H4 (cell line): ENCODE results near the gene GLT6D1. TPM values are rescaled to one million over a fixed set of nuclear protein-coding genes. Genes with fewer than 3 reads are reported as not detected.

Source experiments
- DNase-seq: peaks from one replicate; pipeline ENCODE4 v3.0.0-alpha.2; 2015; ENCODE audit warnings: low spot score
- total RNA-seq: library from RNA; depleted of rRNA; stranded (reverse); fragments of >200 nt; shearing (Covaris generic); gene quantifications from 2 replicates; pipeline ENCODE4 v1.2.3, GENCODE V29; 2014

GLT6D1 gene
- total RNA-seq, 1 experiment from 2014 or later = not detected

GRCh38 chr9:135608294-135608998 lies 30.9 kb downstream of the GLT6D1 start:
- no peak for DNase-seq

- DNase-seq = no peak
These were observed 31.7 kb downstream of the GLT6D1 start for GRCh38 chr9:135607401-135608293.

- no peak for DNase-seq
These were observed 32.5 kb downstream of the GLT6D1 start for GRCh38 chr9:135606885-135607259.

GRCh38 chr9:135605238-135605781 lies 34.0 kb downstream of the GLT6D1 start:
- DNase-seq = no peak

- DNase-seq = no peak
These were observed 34.7 kb downstream of the GLT6D1 start for GRCh38 chr9:135604437-135605237.

GRCh38 chr9:135602789-135603481 lies 36.4 kb downstream of the GLT6D1 start:
- DNase-seq = no peak

- no peak for DNase-seq
These were observed 37.4 kb downstream of the GLT6D1 start for GRCh38 chr9:135601988-135602387.

GRCh38 chr9:135600296-135600817 lies 39.0 kb downstream of the GLT6D1 start:
- no peak for DNase-seq

- DNase-seq = no peak
These were observed 43.1 kb downstream of the GLT6D1 start for GRCh38 chr9:135596211-135596610.

- no peak for DNase-seq
These were observed 46.7 kb downstream of the GLT6D1 start for GRCh38 chr9:135592625-135593024.

- DNase-seq = no peak
These were observed 47.1 kb downstream of the GLT6D1 start for GRCh38 chr9:135592331-135592590.

GRCh38 chr9:135591506-135592330 lies 47.6 kb downstream of the GLT6D1 start:
- DNase-seq = no peak

- no peak for DNase-seq
These were observed 48.8 kb downstream of the GLT6D1 start for GRCh38 chr9:135590486-135591079.

GRCh38 chr9:135589596-135590485 lies 49.5 kb downstream of the GLT6D1 start:
- no peak for DNase-seq

GRCh38 chr9:135588886-135589595 lies 50.3 kb downstream of the GLT6D1 start:
- no peak for DNase-seq

GRCh38 chr9:135588371-135588770 lies 51.0 kb downstream of the GLT6D1 start:
- no peak for DNase-seq

- DNase-seq = no peak
These were observed 51.7 kb downstream of the GLT6D1 start for GRCh38 chr9:135587658-135588057.

- no peak for DNase-seq
These were observed 52.7 kb downstream of the GLT6D1 start for GRCh38 chr9:135586601-135587109.
